OCI-LY3 (cell line): ENCODE data around the gene CREB5.

Experiments used
- H2AFZ ChIP-seq: fragments of 200-600, 300-600 bp; shearing (Covaris generic); 2 replicates; pipeline ENCODE4 v1.6.0; 2014; ENCODE audit warnings: antibody characterized with exemption, low read depth, low read length
- H3K27ac ChIP-seq: fragments of 200-600, 300-600 bp; sonication (generic); 2 replicates; pipeline ENCODE4 v1.5.1; 2014; ENCODE audit warnings: mild to moderate bottlenecking, low read length, moderate library complexity, mixed read lengths
- H3K27me3 ChIP-seq: fragments of 200-600, 300-600 bp; sonication (generic); 2 replicates; pipeline ENCODE4 v1.6.1; 2014; ENCODE audit warnings: low read depth, low read length, mixed read lengths
- H3K36me3 ChIP-seq: fragments of 200-600, 300-600 bp; sonication (generic); replicated peaks from 2 replicates; pipeline ENCODE3; 2014; ENCODE audit warnings: low read depth, low read length, mixed read lengths
- H3K4me1 ChIP-seq: fragments of 300-600, 200-600 bp; sonication (generic); 2 replicates; pipeline ENCODE4 v1.6.1; 2014; ENCODE audit warnings: low read length, mixed read lengths
- H3K4me2 ChIP-seq: fragments of 200-600, 300-600 bp; sonication (generic); 2 replicates; pipeline ENCODE4 v1.6.1; 2014; ENCODE audit warnings: low read length, mixed read lengths
- H3K4me3 ChIP-seq: fragments of 300-600, 200-600 bp; sonication (generic); 2 replicates; pipeline ENCODE4 v1.5.1; 2014; ENCODE audit warnings: antibody characterized with exemption, mild to moderate bottlenecking, low read length, moderate library complexity
- H3K79me2 ChIP-seq: fragments of 300-600, 200-600 bp; shearing (Covaris generic); 2 replicates; pipeline ENCODE4 v1.6.1; 2014; ENCODE audit warnings: mild to moderate bottlenecking, low read length, mixed read lengths
- H3K9ac ChIP-seq: fragments of 300-600, 200-600 bp; shearing (Covaris generic); 2 replicates; pipeline ENCODE4 v1.6.0; 2014; ENCODE audit warnings: mild to moderate bottlenecking, low read length, moderate library complexity
- H3K9me3 ChIP-seq: fragments of 200-600, 300-600 bp; shearing (Covaris generic); 2 replicates; pipeline ENCODE4 v1.6.1; 2014; ENCODE audit warnings: low read length, mixed read lengths; ENCODE audit not compliant: insufficient read depth
- H4K20me1 ChIP-seq: fragments of 200-600, 300-600 bp; sonication (generic); 2 replicates; pipeline ENCODE4 v1.6.1; 2016; ENCODE audit warnings: low read length, mixed read lengths; ENCODE audit not compliant: insufficient read depth
- CTCF ChIP-seq: fragments of 200-600, 300-600 bp; sonication (generic); IDR thresholded peaks from 2 replicates; pipeline ENCODE4 v1.5.1; 2014; ENCODE audit warnings: antibody characterized with exemption, low read length, low read depth
- EZH2phosphoT487 ChIP-seq: fragments of 200-600 bp; shearing (Covaris generic); IDR thresholded peaks from 2 replicates; pipeline ENCODE4 v1.6.1; 2018; ENCODE audit warnings: antibody characterized with exemption, mixed run types, low read depth

CREB5 gene

GRCh38 chr7:28865601-28866144 is 453.4 kb downstream of the CREB5 start:
- Histone ChIP-seq H3K4me2 (no peak overlapping the region), H3K36me3 (no peaks in the 10 kb centered on the region), H2AFZ (no peak overlapping the region), H3K27ac (no peak overlapping the region), H3K79me2 (no peaks in the 10 kb centered on the region), H3K27me3 (peaks cover 27% of the 10 kb centered on the region), H3K9ac (no peak overlapping the region), H3K4me3 (no peak overlapping the region), H3K4me1 (no peaks in the 10 kb centered on the region), H4K20me1 (no peaks in the 10 kb centered on the region), H3K9me3 (no peaks in the 10 kb centered on the region)
- TF ChIP-seq CTCF, result no peak
- no peak for TF ChIP-seq EZH2phosphoT487

GRCh38 chr7:28868712-28869111 is 456.4 kb downstream of the CREB5 start:
- H2AFZ ChIP-seq, result no peak overlapping the region
- TF ChIP-seq EZH2phosphoT487 (no peak), CTCF (no peak)
- no peaks in the 10 kb centered on the region for H3K9me3 ChIP-seq

GRCh38 chr7:28871077-28871476 is 458.8 kb downstream of the CREB5 start:
- Histone ChIP-seq H3K4me2 (no peak overlapping the region), H3K79me2 (no peaks in the 10 kb centered on the region), H3K9me3 (no peaks in the 10 kb centered on the region), H3K4me3 (no peak overlapping the region), H3K27me3 (peaks cover 18% of the 10 kb centered on the region), H2AFZ (no peak overlapping the region), H3K4me1 (no peaks in the 10 kb centered on the region), H3K9ac (no peak overlapping the region), H3K27ac (no peak overlapping the region), H3K36me3 (no peaks in the 10 kb centered on the region), H4K20me1 (no peaks in the 10 kb centered on the region)
- TF ChIP-seq CTCF, result no peak
- no peak for TF ChIP-seq EZH2phosphoT487

More at GRCh38 chr7:28868712-28869111, 456.4 kb downstream of the CREB5 start:
- H3K9ac ChIP-seq, result no peak overlapping the region
- H3K79me2 ChIP-seq, result no peaks in the 10 kb centered on the region
- H4K20me1 ChIP-seq, result no peaks in the 10 kb centered on the region
- no peaks in the 10 kb centered on the region for H3K4me1 ChIP-seq
- H3K4me2 ChIP-seq, result no peak overlapping the region
- no peak overlapping the region for H3K4me3 ChIP-seq
- no peaks in the 10 kb centered on the region for H3K36me3 ChIP-seq
- no peak overlapping the region for H3K27ac ChIP-seq
- H3K27me3 ChIP-seq, result peaks cover 22% of the 10 kb centered on the region

GRCh38 chr7:28871631-28872030 is 459.3 kb downstream of the CREB5 start:
- Histone ChIP-seq H4K20me1 (no peaks in the 10 kb centered on the region), H3K27me3 (peaks cover 14% of the 10 kb centered on the region), H3K79me2 (no peaks in the 10 kb centered on the region), H3K36me3 (no peaks in the 10 kb centered on the region), H3K4me2 (no peak overlapping the region), H3K9me3 (no peaks in the 10 kb centered on the region), H3K27ac (no peak overlapping the region), H3K4me3 (no peak overlapping the region), H3K4me1 (no peaks in the 10 kb centered on the region), H2AFZ (no peak overlapping the region), H3K9ac (no peak overlapping the region)
- TF ChIP-seq CTCF (no peak), EZH2phosphoT487 (no peak)
